Kidney capillary endothelial cell (primary cell): ENCODE data around the gene CELF2.
"Not testable (repeated sequence)": the region's sequence is repeated elsewhere in the genome, so short reads cannot be mapped to it uniquely, and the experiment has no call there.

Experiments
- DNase-seq: peaks from one replicate; pipeline ENCODE4 v3.0.0-alpha.2; 2018; ENCODE audit warnings: low spot score

The CELF2 gene

DNA sequence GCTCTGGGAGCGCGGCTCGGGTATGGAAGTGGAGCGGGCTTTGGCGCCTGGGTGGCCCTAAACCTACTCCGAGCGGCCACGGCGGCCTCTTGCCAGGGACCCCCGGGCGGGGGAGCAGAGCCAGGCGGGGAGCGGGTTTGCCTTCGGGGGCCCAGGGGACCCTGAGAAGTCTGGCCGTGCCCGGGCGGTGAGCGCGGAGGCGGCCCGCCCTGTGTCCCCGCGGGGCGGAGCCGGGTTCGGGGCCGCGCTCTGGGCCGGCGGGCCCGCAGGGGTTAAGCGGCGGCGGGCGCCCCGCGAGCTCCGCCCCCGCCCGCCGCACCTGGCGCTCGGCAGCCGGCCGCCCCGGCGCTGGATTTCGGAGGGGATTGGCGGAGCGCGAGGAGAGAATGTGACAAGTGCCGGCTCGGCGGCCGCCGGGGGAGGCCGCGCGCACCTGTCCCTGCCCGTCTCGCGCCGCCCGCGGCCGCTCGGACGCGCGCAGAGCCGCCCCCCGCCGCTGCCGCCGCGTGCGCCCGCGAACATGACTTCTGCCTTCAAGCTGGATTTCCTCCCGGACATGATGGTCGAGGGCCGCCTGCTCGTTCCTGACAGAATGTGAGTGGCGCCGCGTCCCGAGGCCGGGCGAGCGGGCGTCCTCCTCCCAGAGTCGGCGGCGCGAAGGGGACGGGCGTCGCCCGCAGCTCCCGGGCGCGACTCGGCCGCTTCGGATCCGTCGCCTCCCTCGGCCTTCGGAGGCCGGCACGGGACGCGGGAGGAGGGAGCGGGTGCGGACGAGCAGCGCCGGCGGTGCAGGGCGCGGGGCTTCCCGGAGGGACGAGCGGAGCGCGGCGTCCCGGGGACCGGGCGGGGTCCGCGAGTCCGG lies at the start of gene CELF2:
CELF2 (plus strand) TSS at position 303 of the 862 bp plus-strand sequence; CDS start at position 521, 218 bp downstream.
- no peak for DNase-seq

GRCh38 chr10:10968257-10968588 lies 49.4 kb upstream of the CELF2 start:
- no peak for DNase-seq

GRCh38 chr10:10973310-10973709 lies 44.4 kb upstream of the CELF2 start:
- no peak for DNase-seq

DNA sequence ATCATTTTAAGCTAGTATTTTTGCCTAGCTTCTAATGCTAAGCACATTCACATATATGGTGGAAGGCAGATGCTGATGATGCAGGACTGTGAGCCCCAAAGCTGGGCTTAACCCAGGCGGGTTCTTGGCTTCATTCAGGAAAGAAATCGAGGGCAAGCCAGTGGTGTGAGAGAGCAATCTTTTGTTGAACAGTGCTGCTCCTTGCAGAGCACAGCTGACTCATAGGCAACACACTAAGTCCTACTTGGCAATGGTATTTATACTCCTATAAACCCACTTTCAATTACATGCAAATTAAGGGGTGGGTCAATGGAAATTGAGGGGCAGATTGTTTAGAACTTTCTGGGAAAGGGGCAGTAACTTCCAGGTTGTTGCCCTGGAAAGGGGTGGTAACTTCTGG lies 42.0 kb upstream of the CELF2 start:
- DNase-seq, result no peak

DNA sequence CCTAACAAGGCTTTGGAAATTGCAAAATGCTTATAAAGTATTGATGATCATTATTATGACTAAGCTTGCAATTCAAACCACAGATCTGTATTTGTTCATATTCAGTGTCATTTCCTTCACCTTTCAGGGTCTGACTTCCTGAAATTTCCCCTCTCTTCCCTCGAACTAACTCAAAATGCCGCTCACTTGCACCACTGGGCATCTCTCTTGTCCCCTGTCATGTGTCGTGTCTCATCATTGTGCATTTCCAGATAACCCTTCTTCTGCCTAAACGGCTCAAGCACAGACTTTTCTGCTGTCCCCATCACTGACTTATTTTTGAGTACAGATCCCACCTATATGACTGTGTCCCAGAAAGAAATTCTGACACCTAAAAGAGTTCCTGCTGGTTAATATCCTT lies 41.0 kb upstream of the CELF2 start:
- no peak for DNase-seq

GRCh38 chr10:10977226-10977956 lies 40.3 kb upstream of the CELF2 start:
- no peak for DNase-seq

DNA sequence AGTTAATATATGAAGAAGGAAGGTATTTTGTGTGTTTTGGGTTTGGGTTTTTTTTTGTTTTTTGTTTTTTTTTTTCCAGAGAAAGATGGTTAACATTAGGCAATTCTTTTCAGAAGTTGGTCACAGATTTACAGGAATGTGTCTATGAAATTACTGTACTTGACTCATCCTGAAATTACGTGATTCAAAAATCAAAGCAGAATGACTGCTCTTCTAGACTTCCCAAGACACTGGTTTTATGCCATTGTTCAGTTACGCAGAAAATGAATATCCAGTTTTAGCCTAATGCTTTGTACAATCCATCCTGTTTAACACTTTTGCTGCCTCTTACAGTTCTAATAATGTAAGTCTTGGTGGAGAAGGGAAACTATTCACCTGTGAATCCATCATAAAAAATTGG lies 39.7 kb upstream of the CELF2 start:
- DNase-seq, result no peak

- no peak for DNase-seq
Measured at GRCh38 chr10:10985361-10985760, 32.3 kb upstream of the CELF2 start.

DNA sequence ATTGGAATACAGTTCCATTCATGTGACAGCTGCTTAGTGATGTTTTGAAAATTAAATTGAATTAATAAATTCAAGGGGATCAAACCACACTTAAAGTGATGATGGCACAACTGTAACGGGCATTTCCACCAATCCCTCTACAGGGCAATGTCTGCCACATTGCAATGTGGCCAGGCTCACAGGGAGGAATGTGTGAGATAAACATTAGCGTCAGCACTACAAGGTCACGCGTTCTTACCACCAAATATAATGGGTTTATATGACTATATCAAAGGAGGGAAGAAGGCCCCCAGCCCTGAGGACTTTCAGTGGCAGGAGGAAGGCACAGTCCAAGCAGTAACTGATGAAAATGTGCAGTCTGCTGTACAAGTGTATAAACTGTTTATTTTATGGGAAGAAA lies 31.1 kb upstream of the CELF2 start:
- no peak for DNase-seq

DNA sequence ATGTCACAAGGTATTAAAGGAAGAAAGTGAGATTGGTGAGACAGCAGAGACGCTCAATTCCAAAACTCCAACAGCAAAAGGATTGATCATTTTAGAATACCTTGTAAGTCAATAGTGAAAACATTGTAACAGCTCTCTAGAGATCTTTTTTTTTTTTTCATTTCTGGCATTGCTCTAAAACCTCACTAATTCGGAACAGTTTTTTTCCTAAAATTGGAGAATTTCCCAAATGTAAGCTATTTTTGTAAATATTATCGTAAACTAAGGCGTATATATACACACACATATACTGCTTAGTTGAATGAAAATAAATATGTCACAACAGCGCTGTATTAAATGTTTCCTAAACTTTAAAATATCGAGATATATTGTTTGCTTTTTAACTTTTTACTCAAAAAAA lies 30.6 kb upstream of the CELF2 start:
- DNase-seq, result no peak

- no peak for DNase-seq
Measured at GRCh38 chr10:10989669-10990068, 28.0 kb upstream of the CELF2 start.

DNA sequence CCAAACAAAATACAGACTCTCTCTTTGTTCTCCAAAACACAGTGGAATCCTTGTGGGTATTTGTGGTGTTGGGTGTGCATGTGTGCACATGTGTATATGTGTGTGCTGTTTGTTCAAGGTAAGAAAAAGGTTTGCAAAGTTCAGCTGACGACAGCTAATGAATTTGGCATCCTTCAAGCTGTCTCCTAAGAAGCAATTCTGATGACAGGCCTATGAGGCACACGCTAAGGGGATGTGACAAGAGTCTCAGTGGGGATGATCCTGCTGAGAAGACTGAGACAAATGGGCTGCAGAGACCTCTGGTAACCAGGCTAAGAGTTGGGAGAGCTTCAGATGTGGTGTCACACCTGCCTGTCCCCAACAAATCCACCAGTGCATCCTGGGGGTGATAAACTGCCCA lies 26.5 kb upstream of the CELF2 start:
- no peak for DNase-seq

DNA sequence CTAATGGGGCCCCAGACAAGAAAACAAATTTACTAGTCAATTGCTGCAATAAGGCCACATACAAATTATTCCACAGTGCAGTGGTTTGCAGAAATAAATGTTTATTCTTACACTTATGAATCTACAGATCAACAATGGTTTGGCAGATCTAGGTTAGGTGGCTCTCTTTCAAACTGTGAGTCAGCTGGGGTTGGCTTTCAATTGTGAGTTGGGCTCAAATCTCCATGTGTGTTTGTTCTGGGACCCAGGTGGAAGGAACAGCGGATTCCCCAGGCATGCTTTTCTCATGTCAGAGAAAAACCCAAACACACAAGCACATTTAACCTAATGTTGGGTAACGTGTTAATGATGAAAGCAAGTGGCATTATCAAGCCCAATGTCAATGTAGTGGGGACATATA lies 25.6 kb upstream of the CELF2 start:
- DNase-seq, result no peak

GRCh38 chr10:10992961-10993714 lies 24.5 kb upstream of the CELF2 start:
- no peak for DNase-seq

- DNase-seq, result no peak
Measured at GRCh38 chr10:10993785-10994184, 23.9 kb upstream of the CELF2 start.

- DNase-seq, result no peak
Measured at GRCh38 chr10:10994360-10994759, 23.3 kb upstream of the CELF2 start.

GRCh38 chr10:10995120-10995519 lies 22.6 kb upstream of the CELF2 start:
- no peak for DNase-seq

DNA sequence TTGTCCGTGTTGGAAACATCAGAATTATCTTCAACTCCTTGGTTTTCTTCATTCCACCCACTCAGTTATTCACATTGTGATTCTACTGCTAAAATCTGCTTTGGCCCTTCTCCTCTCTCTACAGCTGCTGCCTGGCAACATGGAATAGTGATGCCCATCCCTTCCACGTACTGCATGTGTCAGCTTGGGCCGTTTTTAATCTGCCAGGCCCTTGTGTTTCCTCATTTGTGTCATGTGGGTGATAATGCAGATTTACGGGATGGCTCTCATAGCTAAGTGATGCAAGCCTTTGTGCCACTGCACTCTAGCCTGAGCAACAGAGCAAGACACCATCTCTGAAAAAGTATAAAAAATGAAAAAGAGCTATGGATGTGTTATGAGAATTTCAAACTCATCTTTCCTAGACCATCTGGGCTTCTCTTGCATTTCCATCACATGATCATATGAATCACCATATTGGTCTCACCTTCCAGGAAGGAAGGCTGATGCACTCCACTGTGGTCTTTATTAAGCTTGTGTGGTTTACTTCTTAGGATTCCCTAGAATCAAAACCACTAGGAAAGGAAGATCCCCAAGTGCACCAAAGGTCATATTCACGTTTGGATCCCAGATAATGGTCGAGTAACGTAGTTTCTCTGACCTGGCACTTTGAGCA lies 20.6 kb upstream of the CELF2 start:
- DNase-seq, result no peak

GRCh38 chr10:10999501-10999900 lies 18.2 kb upstream of the CELF2 start:
- DNase-seq, result not testable (repeated sequence)

DNA sequence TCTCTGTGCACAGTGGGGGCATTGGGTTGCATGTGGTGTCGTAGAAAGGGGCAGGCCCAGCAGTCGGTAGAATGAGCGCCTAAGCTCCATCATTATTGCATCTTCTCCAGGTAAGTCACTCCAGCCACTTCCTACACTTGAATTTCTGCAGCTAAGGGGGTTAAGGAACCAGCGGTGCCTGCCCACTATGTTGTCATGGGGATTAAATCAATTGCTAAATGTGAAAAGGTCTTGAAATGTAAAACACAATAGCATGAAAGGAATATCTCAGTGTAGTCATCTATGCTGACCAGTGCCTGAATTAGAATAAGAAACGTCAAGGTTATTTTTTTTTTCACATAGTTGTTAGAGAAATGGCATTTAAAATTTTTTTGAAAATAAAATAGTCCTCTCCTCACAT lies 15.2 kb upstream of the CELF2 start:
- DNase-seq, result no peak

DNA sequence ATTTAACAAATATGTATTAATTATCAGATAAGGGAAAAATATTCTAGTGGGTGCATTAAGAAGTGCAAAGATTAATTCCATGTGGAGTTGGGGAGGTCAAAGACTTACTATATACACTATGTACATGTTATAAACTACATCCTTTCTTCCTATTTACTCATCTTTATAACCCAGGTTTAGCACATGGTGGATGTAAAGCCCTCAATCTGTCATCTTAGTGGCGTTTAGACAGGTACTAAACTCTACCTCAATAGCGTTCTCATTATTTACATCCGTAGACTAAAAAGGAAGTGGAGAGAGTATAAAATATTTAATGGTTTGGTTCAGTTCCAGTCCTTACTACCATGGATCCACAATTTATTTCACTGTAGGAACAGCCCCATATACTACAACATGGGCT lies 14.8 kb upstream of the CELF2 start:
- DNase-seq, result no peak

GRCh38 chr10:11003679-11004078 lies 14.0 kb upstream of the CELF2 start:
- DNase-seq, result no peak
